GM18951 (cell line): ENCODE results near the gene PDE6C.

Source experiments
- POLR2A ChIP-seq: IDR thresholded peaks from 4 replicates; pipeline ENCODE4 v1.6.1; 2011; ENCODE audit warnings: mild to moderate bottlenecking; ENCODE audit not compliant: insufficient read length, insufficient read depth; ENCODE audit errors: extremely low read depth
- in situ Hi-C: fragments of 300-500 bp; cut with MboI; formaldehyde crosslinking; loops from one replicate; pipeline ENCODE4 v1.12.0; 2022; ENCODE audit warnings: low sequenced_read_pairs, mixed read lengths, inconsistent platforms; ENCODE audit not compliant: unreplicated experiment

The PDE6C gene

GRCh38 chr10:93612311-93612710 is at the start of gene PDE6C:
TSS of gene PDE6C (plus strand) at chr10:93612537. CDS start at chr10:93612726, 189 bp downstream.
- TF ChIP-seq POLR2A = no peak
- in situ Hi-C loops = no loop called here

DNA sequence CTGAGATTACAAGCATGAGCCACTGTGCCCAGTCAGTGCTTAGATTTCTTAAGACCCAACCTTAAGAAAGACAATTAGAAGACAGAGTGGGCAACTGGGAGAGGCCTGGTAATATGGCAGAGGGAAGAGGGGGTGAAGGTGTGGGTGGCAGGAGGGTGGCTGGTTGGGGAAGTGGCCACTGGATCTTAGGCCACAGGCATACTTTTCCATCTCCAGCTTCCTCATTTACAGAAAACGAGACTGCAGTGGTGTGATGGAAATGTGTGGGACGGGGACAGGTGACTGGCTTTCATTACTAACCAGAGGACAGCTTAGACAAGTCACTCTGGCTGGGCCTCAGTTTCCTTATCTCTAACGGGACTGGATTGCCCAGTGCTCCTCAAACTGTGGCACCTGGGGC is 46.9 kb upstream of the PDE6C start:
- in situ Hi-C loops = no loop called here

GRCh38 chr10:93566435-93567276 is 45.7 kb upstream of the PDE6C start, which contains the start of gene FFAR4:
TSS of gene FFAR4 (plus strand) at chr10:93566665. CDS start at chr10:93566721, 56 bp downstream.
- TF ChIP-seq POLR2A = no peak
- in situ Hi-C loops = no loop called here

More for the DNA sequence above, 46.9 kb upstream of the PDE6C start:
- no peak for TF ChIP-seq POLR2A

DNA sequence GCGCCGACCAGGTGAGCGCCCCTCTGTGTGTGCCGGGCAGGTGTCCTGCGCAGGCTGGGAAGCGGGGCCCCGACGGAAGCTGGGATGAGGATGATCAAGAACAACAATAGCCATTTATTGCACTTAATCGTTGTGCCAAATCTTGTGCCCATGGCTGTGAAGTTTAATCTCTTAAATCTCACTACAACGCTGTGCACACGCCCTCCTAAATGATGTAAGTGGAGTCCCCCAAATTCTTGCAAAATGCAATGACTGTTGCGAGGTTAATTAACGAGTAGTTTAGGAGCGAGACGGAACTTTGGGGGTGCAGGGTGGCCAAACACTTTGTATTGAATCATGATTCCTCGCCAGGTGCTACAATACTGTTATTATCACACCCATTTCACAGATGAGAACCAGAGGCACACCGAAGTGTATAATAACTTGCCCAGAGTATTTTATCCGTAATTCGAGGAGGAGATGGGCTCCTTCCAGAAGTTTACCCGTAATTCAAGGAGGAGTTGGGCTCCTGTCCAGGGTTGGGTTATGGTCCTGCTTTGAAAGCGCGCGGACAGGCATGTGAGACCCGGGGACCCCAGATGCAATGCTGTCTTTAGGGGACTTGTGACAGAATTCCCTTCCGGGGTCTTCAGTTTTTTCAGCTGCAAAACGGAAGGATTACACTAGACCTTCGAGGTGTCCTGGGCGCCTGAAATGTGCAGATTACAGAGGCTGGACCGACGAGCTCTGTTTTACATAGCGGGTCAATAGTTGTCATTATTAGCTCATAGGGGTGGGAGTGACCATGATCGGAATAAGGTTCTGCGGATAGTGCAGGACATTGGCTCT is 44.8 kb upstream of the PDE6C start:
- in situ Hi-C loops = no loop called here
- TF ChIP-seq POLR2A = no peak

- no peak for TF ChIP-seq POLR2A
- in situ Hi-C loops = no loop called here
Measured at GRCh38 chr10:93568105-93568390, 44.3 kb upstream of the PDE6C start.

- no peak for TF ChIP-seq POLR2A
- in situ Hi-C loops = no loop called here
Measured at GRCh38 chr10:93570383-93570782, 42.0 kb upstream of the PDE6C start.

GRCh38 chr10:93572606-93573005 is 39.7 kb upstream of the PDE6C start:
- in situ Hi-C loops = no loop called here
- no peak for TF ChIP-seq POLR2A

DNA sequence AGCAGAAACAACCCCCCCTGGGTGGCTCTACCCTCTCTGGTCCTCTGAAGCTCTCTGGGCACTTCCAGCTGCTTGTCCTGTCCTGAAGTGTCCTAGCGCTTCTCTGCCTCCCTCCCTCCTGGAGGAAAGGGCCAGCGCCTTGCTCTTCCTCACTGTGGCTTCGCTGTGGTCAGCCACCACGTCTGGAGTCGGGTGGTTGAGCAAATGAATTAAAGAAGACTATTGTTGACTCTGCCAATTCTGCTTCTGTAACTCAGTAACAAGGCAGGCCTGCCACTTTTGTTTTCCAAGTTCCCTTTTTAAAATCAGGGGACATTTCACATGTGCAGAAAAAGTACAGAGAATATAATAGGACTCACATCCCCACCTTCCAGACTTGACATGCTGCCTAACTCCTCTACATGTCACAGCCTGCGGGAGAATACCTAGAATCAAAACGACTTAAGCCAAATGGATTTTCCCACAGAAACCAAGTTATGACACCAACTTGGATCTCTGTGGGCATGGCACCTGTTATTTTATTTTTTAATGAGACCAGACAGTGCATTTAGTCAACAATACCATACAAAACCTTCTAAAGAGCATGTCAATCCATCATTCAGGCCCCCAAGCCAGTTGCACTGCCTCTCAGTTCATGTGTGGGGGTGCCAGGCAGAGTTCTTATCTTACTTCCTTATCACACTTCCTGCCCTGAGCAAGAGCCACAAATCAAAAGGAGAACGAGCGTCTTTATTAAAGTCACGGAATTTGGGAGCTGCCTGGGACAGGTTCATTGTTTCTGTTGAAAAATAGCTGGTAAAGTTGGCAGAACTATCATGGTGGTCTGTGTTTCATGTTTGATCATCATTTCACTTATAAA is 39.1 kb upstream of the PDE6C start:
- in situ Hi-C loops = no loop called here
- no peak for TF ChIP-seq POLR2A

DNA sequence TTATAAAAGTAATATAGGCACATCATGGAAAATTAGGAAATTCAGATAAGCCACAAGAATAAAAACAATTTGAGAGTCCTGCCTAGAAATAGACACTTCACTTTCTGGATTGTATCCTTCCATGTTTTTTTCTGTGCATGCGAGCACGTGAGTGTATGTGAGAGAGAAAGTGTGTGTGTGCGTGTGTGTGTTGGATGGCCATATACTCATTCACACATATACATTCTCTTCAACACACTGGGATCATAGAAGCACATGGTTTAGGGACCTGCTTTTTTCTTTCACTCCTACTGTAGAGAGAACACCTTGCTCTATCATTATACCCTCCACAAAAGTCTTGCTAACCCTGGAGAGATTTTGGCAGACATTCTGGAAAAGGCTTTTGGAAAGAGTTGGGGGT is 38.4 kb upstream of the PDE6C start:
- in situ Hi-C loops = no loop called here
- no peak for TF ChIP-seq POLR2A

DNA sequence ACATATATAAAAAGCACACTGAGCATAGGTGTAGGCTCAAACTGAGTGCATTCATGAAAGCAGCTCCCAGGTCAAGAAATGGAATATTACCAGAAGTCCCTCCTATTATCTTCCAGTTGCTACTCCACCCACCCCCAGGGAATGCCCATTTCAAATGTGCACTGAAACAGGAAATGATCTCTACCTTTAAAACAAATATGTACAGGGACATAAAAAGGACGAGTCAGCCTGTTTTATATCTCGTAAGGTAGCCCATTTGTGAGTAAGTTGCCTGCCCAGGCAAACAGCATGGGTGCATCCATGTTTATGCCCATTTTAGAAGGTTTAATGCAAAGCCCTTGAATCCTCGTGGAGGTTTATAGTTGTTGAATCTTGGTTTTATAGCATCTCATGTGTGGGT is 35.4 kb upstream of the PDE6C start:
- in situ Hi-C loops = no loop called here

GRCh38 chr10:93577565-93577964 is 34.8 kb upstream of the PDE6C start:
- TF ChIP-seq POLR2A = no peak

More for the DNA sequence above, 35.4 kb upstream of the PDE6C start:
- no peak for TF ChIP-seq POLR2A

DNA sequence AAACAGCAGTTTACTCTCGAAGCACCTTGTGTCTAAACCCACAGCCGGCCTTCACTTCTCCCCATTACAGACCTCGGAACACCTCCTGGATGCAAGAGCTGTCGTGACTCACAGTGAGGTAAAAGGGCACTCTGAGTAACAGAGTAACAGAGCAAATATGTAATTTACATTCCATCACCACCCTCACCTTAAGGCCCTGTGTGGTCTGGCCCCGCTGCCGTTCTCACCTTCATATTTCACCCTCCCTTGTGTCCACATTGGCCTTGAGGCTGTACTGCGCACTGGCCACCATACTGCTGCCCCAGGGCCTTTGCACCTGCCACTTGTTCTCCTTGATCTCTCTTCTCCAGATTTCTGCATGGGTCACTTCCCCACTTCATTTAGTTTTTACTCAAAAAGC is 33.2 kb upstream of the PDE6C start:
- TF ChIP-seq POLR2A = no peak
- in situ Hi-C loops = no loop called here

More at GRCh38 chr10:93577565-93577964, 34.8 kb upstream of the PDE6C start:
- in situ Hi-C loops = no loop called here
